Peyer's patch (tissue), 4 donors: ENCODE measurements around the gene PER1.
A peak's percentile ranks its signal among the peaks of the same experiment; 100 is the strongest.

Experiments used
- CTCF ChIP-seq, 6 experiments: fragments of 450-650 bp in 4 of 6; fragments of 200-600 bp in 2 of 6; sonication (generic) in 1 of 6; IDR thresholded peaks; one replicate each; pipeline ENCODE4 v1.5.1; 2017 to 2019; ENCODE audit warnings: antibody characterized with exemption in 6 of 6, mild to moderate bottlenecking in 3 of 6, moderate library complexity in 1 of 6
- POLR2A ChIP-seq, 2 donors: fragments of 450-650 bp; IDR thresholded peaks; one replicate each; pipeline ENCODE4 v1.5.1; 2017; ENCODE audit warnings: antibody characterized with exemption in 2 of 2, mild to moderate bottlenecking in 2 of 2, moderate library complexity in 2 of 2

GRCh38 chr17:8120520-8121406, 31.4 kb downstream of the PER1 start:
- TF ChIP-seq CTCF (IDR thresholded peaks at IDR 0.05) (peak in 3 of 6 experiments; percentile 0 to 25 (median 17)), POLR2A (IDR thresholded peaks at IDR 0.05) (no peak)
